ENCODE data around the gene ADAM10.

- TF ChIP-seq CTCF (conservative IDR thresholded peaks at IDR 0.05; ENCODE audit: low read depth, low read length) (no peak), EZH2 (IDR thresholded peaks at IDR 0.05; ENCODE audit: low read length, unreplicated experiment) (no peak)
These were observed 196.1 kb downstream of the ADAM10 start for GRCh38 chr15:58553365-58553918.

Data from PC-3 (cell line).